ENCODE data around the gene IREB2. TPM values are rescaled to one million over a fixed set of nuclear protein-coding genes. Genes with fewer than 3 reads are reported as not detected.

IREB2 gene
- total and polyA plus RNA-seq, 4 donors, result 9.8 to 71.5 (median 38.4) TPM

DNA sequence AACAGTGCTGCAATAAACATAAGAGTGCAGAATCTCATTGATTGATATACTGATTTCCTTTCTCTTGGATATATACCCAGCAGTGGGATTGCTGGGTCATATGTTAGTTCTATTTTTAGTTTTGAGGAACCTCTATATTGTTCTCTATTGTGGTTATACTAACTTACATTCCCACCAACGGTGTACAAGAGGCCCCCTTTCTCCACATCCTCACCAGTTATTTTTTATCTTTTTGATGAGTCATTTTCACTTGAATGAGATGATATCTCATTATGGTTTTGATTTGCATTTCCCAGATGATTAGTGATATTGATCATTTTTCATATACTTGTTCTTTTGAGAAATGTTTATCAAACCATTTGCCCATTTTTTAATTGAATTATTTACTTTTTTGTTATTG is 12.4 kb upstream of the IREB2 start:
- Histone ChIP-seq H3K4me3 (no peak overlapping the region), H3K36me3 (ENCODE audit: control insufficient read depth in 4 of 4, insufficient read depth in 4 of 4, low read length in 4 of 4) (no peaks in the 10 kb centered on the region), H3K9ac (ENCODE audit: insufficient read depth in 1 of 2, low read length in 2 of 2) (no peak overlapping the region), H3K27me3 (ENCODE audit: control insufficient read depth in 3 of 3, insufficient read depth in 3 of 3, low read length in 2 of 3) (peaks cover 0 to 7% (median 0%) of the 10 kb centered on the region in 3 donors), H3K9me3 (ENCODE audit: control insufficient read depth in 4 of 4, insufficient read depth in 3 of 4, low read length in 3 of 4) (peaks cover 0 to 2% (median 0%) of the 10 kb centered on the region in 4 donors), H3K4me1 (ENCODE audit: control insufficient read depth in 5 of 5, insufficient read depth in 5 of 5, low read length in 5 of 5) (peaks cover 0 to 2% (median 0%) of the 10 kb centered on the region in 5 donors), H3K27ac (ENCODE audit: low read depth in 1 of 2, low read length in 1 of 2) (no peak overlapping the region)
- TF ChIP-seq, protein P1, sequence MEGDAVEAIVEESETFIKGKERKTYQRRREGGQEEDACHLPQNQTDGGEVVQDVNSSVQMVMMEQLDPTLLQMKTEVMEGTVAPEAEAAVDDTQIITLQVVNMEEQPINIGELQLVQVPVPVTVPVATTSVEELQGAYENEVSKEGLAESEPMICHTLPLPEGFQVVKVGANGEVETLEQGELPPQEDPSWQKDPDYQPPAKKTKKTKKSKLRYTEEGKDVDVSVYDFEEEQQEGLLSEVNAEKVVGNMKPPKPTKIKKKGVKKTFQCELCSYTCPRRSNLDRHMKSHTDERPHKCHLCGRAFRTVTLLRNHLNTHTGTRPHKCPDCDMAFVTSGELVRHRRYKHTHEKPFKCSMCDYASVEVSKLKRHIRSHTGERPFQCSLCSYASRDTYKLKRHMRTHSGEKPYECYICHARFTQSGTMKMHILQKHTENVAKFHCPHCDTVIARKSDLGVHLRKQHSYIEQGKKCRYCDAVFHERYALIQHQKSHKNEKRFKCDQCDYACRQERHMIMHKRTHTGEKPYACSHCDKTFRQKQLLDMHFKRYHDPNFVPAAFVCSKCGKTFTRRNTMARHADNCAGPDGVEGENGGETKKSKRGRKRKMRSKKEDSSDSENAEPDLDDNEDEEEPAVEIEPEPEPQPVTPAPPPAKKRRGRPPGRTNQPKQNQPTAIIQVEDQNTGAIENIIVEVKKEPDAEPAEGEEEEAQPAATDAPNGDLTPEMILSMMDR (IDR thresholded peaks at IDR 0.05; ENCODE audit: control extremely low read depth, extremely low read depth), result no peak
- 17 to 29% methylated on average over 1 of the region's 1 CpG for WGBS, 2 donors
- ATAC-seq (ENCODE audit: insufficient read depth, low FRiP score) (no peak), DNase-seq (no peak)

DNA sequence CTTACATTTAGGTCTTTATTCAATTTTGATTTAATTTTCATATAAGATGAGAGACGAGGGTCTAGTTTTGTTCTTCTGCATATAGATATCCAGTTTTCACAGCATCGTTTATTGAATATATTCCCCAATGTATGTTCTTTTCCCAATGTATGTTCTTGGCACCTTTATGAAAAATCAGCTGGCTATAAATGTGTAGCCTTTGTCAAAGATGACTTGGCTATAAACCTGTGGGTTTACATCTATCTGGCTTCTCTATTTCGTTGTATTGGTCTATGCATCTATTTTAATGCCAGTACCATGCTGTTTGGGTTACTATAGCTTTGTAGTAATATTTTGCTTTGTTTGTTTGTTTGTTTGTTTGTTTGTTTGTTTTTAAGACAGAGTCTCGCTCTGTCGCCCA is 11.7 kb upstream of the IREB2 start:
- no peak for DNase-seq
- TF ChIP-seq, protein P1 (IDR thresholded peaks at IDR 0.05; ENCODE audit: control extremely low read depth, extremely low read depth), result no peak
- no peak overlapping the region for H3K27ac ChIP-seq (ENCODE audit: low read depth in 1 of 2, low read length in 1 of 2)
- WGBS, 2 donors, result 74 to 78% methylated on average over 5 of the region's 5 CpGs
- H3K9ac ChIP-seq (ENCODE audit: insufficient read depth in 1 of 2, low read length in 2 of 2), result no peak overlapping the region
- H3K36me3 ChIP-seq (ENCODE audit: control insufficient read depth in 4 of 4, insufficient read depth in 4 of 4, low read length in 4 of 4), result no peaks in the 10 kb centered on the region
- H3K4me3 ChIP-seq, result no peak overlapping the region
- peaks cover 0 to 2% (median 0%) of the 10 kb centered on the region in 4 donors for H3K9me3 ChIP-seq (ENCODE audit: control insufficient read depth in 4 of 4, insufficient read depth in 3 of 4, low read length in 3 of 4)
- no peak for ATAC-seq (ENCODE audit: insufficient read depth, low FRiP score)
- H3K4me1 ChIP-seq (ENCODE audit: control insufficient read depth in 5 of 5, insufficient read depth in 5 of 5, low read length in 5 of 5), result peaks cover 0 to 2% (median 0%) of the 10 kb centered on the region in 5 donors
- peaks cover 0 to 7% (median 0%) of the 10 kb centered on the region in 3 donors for H3K27me3 ChIP-seq (ENCODE audit: control insufficient read depth in 3 of 3, insufficient read depth in 3 of 3, low read length in 2 of 3)

DNA sequence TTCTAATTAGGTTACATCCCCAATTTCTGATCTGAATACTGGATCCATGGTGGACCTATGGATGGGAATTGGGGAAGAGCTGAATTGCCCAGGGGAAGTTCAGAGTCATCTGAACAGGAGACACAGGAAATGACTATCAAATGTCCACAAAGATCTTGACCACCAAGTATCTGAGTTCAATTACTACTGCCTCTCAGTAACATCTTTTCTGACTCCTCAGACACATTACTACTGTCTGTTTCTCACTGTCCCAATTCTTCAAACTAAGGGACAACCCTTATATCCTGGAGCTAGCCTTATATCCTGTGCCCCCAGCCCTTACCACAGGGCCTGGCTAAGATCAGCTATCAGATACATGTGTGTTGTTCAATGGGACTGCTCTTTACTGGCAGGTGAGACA is 10.1 kb upstream of the IREB2 start:
- Histone ChIP-seq H3K9ac (ENCODE audit: insufficient read depth in 1 of 2, low read length in 2 of 2) (no peak overlapping the region), H3K27ac (ENCODE audit: low read depth in 1 of 2, low read length in 1 of 2) (no peak overlapping the region), H3K4me3 (no peak overlapping the region), H3K4me1 (ENCODE audit: control insufficient read depth in 5 of 5, insufficient read depth in 5 of 5, low read length in 5 of 5) (no peaks in the 10 kb centered on the region), H3K9me3 (ENCODE audit: control insufficient read depth in 4 of 4, insufficient read depth in 3 of 4, low read length in 3 of 4) (no peaks in the 10 kb centered on the region), H3K36me3 (ENCODE audit: control insufficient read depth in 4 of 4, insufficient read depth in 4 of 4, low read length in 4 of 4) (no peaks in the 10 kb centered on the region), H3K27me3 (ENCODE audit: control insufficient read depth in 3 of 3, insufficient read depth in 3 of 3, low read length in 2 of 3) (peaks cover 0 to 11% (median 0%) of the 10 kb centered on the region in 3 donors)
- TF ChIP-seq, protein P1 (IDR thresholded peaks at IDR 0.05; ENCODE audit: control extremely low read depth, extremely low read depth), result no peak
- no peak for ATAC-seq (ENCODE audit: insufficient read depth, low FRiP score)
- no peak for DNase-seq

DNA sequence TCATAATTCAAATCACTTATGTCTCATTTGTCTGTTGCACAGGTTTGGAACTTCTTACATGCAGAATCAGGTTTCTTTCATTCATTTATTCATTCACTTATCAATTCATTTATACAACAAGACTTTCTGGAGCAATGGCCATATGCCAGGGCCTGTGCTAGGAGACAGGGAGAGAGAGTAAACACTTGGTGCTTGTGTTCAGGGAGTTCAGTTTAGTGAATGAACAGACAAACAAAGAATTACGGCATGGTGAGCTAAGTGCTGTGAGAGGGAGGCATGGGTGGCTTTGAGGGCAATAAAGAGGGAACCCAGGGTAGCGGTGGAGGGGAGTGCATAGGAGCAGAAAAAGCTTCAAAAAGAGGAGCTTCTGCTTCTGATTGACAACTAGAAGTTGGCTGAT is 8.5 kb upstream of the IREB2 start:
- ATAC-seq (ENCODE audit: insufficient read depth, low FRiP score), result no peak
- Histone ChIP-seq H3K36me3 (ENCODE audit: control insufficient read depth in 4 of 4, insufficient read depth in 4 of 4, low read length in 4 of 4) (no peaks in the 10 kb centered on the region), H3K27me3 (ENCODE audit: control insufficient read depth in 3 of 3, insufficient read depth in 3 of 3, low read length in 2 of 3) (peaks cover 0 to 7% (median 2%) of the 10 kb centered on the region in 3 donors), H3K9ac (ENCODE audit: insufficient read depth in 1 of 2, low read length in 2 of 2) (no peak overlapping the region), H3K4me1 (ENCODE audit: control insufficient read depth in 5 of 5, insufficient read depth in 5 of 5, low read length in 5 of 5) (peaks cover 0 to 4% (median 0%) of the 10 kb centered on the region in 5 donors), H3K27ac (ENCODE audit: low read depth in 1 of 2, low read length in 1 of 2) (no peak overlapping the region), H3K9me3 (ENCODE audit: control insufficient read depth in 4 of 4, insufficient read depth in 3 of 4, low read length in 3 of 4) (no peaks in the 10 kb centered on the region), H3K4me3 (no peak overlapping the region)
- peak; percentile 42 to 58 (median 49) for DNase-seq
- TF ChIP-seq, protein P1 (IDR thresholded peaks at IDR 0.05; ENCODE audit: control extremely low read depth, extremely low read depth), result no peak
- WGBS, 2 donors, result 55 to 56% methylated on average over 2 of the region's 2 CpGs
